ENCODE results near the gene TMEM144.

DNA sequence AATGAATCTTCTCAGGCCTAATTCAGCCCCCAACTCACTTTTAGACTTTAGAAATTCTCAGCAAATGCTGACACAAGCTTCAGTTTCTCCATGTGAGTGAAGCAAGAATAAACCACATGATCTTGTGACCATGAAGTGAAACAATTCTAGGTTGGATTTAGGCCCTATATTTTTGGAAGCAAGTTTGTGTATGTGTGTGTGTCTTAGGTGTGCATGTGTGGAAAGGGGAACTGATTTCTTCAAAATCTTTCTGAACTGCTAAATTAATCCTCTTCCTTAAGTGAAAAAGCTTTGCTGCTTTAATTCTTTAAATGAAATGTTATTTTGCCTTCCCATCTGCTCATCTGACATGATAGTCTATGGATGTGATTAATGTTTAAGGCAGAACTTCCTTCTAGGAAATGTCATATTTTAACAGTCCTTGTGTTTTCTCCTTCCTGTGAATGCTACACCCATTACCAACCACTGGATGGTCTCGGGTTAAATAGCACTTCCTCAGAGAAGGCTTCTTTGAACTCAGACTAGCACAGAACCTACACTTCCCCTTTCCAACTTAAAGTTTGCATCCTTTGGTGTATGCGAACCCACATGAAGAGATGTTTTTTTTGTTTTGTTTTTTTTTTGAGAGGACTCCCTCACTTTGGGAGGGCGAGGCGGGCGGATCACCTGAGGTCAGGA is 1.2 kb upstream of the TMEM144 start:
- TF ChIP-seq CTCF (IDR thresholded peaks at IDR 0.05; ENCODE audit: low read depth, low read length, missing input control) = no peak
- no peak for TF ChIP-seq MAX (IDR thresholded peaks at IDR 0.05)
- TF ChIP-seq HNF4A (conservative IDR thresholded peaks at IDR 0.05) = no peak
- no peak for TF ChIP-seq RAD21 (IDR thresholded peaks at IDR 0.05)
- no peak for TF ChIP-seq REST (IDR thresholded peaks at IDR 0.05)
- no peak for TF ChIP-seq TAF1 (conservative IDR thresholded peaks at IDR 0.05)
- TF ChIP-seq FOXA2 (IDR thresholded peaks at IDR 0.05) = no peak
- no peak for TF ChIP-seq JUND (IDR thresholded peaks at IDR 0.05)
- TF ChIP-seq EGR1 (IDR thresholded peaks at IDR 0.05; ENCODE audit: low read depth in 2 of 2) = no peak
- TF ChIP-seq NR2F2 (IDR thresholded peaks at IDR 0.05) = no peak
- no peak for TF ChIP-seq FOXA1 (IDR thresholded peaks at IDR 0.05)
- TF ChIP-seq SP1 (IDR thresholded peaks at IDR 0.05) = no peak
- no peak for TF ChIP-seq ZBTB33 (IDR thresholded peaks at IDR 0.05)

Measured in liver (tissue), 3 donors.